GM12874 (cell line): ENCODE data around the gene IFFO2.

Experiments used
- TF ChIP-seq, protein P1 (sequence below): IDR thresholded peaks from 2 replicates; pipeline ENCODE4 v1.5.1; 2011; ENCODE audit warnings: low read depth, mild to moderate bottlenecking, control low read depth, low read length, moderate library complexity; ENCODE audit not compliant: insufficient read depth

The IFFO2 gene

GRCh38 chr1:18883636-18884418 is 72.6 kb downstream of the IFFO2 start:
- TF ChIP-seq, protein P1, sequence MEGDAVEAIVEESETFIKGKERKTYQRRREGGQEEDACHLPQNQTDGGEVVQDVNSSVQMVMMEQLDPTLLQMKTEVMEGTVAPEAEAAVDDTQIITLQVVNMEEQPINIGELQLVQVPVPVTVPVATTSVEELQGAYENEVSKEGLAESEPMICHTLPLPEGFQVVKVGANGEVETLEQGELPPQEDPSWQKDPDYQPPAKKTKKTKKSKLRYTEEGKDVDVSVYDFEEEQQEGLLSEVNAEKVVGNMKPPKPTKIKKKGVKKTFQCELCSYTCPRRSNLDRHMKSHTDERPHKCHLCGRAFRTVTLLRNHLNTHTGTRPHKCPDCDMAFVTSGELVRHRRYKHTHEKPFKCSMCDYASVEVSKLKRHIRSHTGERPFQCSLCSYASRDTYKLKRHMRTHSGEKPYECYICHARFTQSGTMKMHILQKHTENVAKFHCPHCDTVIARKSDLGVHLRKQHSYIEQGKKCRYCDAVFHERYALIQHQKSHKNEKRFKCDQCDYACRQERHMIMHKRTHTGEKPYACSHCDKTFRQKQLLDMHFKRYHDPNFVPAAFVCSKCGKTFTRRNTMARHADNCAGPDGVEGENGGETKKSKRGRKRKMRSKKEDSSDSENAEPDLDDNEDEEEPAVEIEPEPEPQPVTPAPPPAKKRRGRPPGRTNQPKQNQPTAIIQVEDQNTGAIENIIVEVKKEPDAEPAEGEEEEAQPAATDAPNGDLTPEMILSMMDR = peak; percentile 93

DNA sequence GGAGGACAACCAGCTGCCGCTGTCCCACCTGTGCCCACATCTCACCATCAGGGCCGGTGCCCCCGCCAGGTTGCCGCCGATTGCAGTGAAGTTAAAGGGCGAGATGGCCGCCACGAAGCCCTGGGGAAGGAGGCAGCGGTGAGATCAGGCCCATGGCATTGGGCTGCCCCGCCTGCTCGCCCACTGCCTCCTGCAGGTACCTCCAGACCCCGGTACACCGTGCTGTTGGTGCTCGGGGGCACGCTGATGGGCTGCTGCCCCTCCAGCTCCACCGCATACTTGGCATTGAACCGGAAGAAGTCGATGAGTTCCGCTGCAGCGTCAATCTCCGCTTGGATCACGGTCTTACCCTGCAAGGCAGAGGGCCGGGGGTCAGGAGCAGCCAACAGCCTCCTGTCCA is 73.4 kb downstream of the IFFO2 start:
- TF ChIP-seq, protein P1 = no peak

GRCh38 chr1:18882486-18882885 is 74.0 kb downstream of the IFFO2 start:
- TF ChIP-seq, protein P1 = no peak

GRCh38 chr1:18881642-18882431 is 74.6 kb downstream of the IFFO2 start:
- TF ChIP-seq, protein P1 = no peak

GRCh38 chr1:18881164-18881563 is 75.3 kb downstream of the IFFO2 start:
- TF ChIP-seq, protein P1 = no peak

GRCh38 chr1:18880585-18880984 is 75.9 kb downstream of the IFFO2 start:
- TF ChIP-seq, protein P1 = no peak

- TF ChIP-seq, protein P1 = no peak
Observed at GRCh38 chr1:18879791-18880309, 76.6 kb downstream of the IFFO2 start.
